ENCODE measurements around the gene SLC38A3.
A peak's percentile ranks its signal among the peaks of the same experiment; 100 is the strongest.
"Not testable (repeated sequence)": the region's sequence is repeated elsewhere in the genome, so short reads cannot be mapped to it uniquely, and the experiment has no call there.

The SLC38A3 gene

DNA sequence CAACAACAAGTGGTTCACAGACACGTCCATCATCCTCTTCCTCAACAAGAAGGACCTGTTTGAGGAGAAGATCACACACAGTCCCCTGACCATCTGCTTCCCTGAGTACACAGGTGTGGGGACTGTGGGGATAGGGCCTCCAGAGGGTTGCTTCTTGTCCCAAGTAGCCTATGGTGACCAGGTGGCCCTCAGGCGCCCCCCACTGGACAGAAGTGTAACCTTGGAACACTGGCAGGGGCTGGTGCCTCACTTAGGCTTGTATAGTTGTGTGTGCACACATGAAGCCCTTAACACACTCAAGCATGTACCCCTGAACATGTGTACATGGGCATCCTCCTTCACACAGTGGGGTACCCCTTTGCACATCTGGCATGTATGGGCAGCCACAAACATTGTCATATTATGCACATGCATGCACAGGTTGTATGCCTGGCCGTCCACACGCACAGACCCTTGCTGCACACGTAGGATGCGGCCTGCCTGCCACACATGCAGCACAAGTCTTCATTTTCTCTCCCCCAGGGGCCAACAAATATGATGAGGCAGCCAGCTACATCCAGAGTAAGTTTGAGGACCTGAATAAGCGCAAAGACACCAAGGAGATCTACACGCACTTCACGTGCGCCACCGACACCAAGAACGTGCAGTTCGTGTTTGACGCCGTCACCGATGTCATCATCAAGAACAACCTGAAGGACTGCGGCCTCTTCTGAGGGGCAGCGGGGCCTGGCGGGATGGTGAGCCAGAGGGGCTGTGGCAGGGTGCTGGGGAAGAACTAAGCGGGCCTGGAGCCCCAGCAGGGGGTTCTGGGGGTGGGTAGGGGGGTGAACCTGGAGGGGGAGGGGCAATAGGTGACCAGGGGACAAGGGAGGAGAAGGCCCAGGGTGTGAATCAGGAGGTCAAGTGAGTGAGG, 52.2 kb downstream of the SLC38A3 start:
- DNase-seq: peak; percentile 52

DNA sequence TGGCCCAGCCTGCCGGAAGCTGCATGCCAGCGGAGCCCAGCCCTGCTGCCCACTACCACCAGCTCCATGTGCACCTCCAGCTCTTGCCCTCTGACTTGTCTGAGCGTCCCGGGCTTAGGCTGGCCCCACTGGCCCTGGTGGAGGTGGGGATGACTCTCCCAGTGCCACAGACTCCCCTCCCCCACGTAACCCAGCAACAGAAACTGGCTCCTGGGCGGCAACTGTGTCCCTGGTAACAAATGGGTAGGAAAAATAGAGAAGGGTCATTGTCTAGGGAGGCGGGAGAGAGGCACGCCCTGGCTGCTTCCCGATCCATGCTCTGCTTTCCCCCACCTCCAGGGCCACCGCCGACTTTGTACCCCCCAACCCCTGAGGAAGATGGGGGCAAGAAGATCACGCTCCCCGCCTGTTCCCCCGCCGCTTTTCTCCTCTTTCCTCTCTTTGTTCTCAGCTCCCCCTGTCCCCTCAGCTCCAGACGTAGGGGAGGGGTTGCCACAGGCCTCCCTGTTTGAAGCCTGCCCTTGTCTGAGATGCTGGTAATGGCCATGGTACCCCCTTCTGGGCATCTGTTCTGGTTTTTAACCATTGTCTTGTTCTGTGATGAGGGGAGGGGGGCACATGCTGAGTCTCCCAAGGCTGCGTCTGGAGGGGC, 53.1 kb downstream of the SLC38A3 start:
- no peak for DNase-seq

DNA sequence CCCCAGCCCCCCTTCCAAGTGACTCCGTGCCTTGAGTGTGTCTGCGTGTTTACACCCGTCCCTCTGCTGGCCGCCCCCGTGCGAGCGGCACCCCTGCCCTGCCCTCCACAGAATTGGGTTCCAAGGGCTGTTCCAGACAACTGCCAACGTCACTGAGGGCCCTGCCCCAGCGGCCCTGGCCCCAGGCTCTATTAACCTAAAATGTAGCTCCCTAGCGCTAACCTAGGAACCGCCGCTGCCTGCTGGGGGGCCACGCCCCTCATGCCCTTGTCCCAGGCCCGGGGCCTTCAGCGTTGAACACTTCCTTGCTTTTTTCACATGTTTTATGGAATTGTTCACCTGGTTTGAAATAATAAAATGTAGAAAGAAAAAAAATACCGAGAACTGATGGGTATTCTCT, 53.9 kb downstream of the SLC38A3 start:
- DNase-seq: no peak

DNA sequence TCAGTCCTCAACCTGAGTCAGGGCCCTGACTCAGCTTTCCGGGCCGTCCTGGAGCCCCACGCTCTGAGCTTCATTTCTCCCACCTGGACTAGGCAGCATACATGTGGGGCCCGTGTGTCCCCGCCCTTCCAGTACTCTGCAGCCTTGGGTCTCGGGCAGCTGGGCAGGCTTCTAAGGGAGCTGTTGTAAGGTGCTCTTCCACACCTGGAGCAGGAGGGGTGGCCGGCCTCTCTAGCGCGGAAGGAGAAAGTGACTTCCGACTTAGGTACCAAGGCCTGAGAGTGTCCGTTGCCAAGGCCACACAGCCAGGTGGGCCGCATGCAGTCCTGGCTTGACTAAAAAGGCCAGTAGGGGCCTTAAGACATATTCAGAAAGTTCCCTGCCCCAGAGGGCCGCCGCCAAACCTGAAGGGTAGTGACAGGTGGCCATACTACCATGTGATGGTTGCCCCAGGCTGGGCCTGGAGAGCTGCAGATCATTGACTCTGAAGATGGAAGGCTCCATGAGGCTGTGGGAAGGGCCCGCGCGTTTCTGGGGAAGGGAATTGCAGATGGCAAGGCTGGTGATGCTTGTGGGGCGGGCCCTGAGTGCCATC, 54.5 kb downstream of the SLC38A3 start:
- no peak for DNase-seq

DNA sequence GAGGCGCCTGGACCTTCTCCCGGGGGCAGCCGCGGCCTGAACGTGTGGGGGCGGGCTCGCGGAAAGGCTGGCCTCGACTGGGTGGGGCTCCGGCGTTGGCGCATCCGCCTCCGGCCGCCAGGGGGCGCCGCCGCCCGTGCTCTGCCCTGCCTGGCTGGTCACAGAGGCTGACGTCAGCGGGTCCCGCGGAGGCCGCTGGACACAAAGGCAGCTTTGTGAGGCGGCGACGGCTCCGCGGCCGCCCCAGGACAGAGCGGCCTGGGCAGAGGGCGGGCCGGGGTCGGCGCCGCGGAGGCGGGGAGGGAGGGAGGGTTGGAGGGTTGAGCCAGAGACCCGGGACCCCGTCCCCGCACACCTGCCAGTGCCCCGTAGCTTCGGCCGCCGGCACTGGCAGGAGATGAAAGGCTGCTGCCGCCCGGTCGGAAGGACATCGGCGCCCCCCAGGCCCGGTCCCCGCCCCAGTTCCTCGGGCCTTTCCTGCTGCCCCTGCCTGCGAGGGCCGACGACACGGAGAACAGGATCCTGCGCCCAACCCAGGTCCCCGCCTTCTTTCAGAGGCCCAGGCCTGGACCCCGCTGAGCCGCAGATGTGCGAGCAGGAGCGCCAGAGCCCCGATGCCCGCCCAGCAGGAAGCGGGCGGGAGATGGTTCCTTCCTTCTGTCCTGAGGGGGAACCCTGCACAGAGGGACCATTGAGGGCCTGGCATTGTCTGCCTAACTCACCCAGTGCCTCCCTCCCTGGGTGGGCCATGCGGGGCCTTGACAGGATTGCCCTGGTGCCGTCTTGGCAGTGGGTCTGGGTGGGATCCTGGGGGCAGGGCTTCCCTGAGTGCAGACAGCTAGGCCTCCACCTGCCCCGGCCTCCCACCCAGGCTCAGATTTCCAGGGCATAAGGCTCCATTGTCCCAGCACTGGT, 55.2 kb downstream of the SLC38A3 start:
- peak; percentile 83 for DNase-seq

DNA sequence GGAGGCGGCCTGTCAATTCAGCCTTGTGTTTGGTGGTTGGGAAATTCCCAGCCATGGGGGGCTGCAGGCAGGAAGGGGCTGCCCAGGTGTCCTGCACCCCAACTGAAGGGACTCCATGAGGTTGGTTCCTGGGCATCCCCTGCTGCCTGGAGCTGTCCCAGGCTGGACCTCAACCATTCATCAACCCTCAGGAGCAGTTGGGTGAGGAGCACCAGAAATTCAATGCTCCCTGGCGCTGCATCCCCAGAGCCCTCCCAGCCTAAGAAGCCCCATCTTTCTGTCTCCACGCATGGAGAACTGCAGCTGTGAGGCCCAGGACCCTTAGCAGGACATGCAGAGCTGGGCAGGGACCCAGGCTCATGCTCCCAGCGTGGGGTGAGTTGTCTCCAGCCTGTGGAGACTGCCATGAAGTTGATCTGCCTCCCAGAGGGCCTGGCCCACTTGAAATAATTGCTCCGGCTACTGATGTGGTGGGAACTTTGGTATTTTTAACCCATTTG, 55.9 kb downstream of the SLC38A3 start:
- no peak for DNase-seq

DNA sequence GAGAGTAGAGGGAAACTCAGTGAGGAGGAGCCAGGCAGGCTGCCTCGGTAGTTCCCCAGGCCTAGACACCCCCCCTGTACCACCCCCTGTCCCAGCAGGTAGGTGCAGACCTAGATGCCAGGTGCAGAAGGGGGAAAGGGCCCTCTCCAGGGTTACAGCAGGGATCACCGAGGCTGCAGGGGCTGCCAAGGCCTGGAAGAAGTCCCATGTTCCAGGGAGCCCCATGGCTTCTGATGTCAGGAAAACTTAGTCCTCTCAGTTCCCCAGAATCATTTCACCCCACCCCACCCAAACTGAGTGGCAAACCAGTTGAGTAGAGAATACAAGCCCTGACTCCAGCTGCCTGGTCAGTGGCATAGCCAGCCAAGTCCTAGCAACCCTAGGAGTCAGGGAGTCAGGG, 56.4 kb downstream of the SLC38A3 start:
- no peak for DNase-seq

DNA sequence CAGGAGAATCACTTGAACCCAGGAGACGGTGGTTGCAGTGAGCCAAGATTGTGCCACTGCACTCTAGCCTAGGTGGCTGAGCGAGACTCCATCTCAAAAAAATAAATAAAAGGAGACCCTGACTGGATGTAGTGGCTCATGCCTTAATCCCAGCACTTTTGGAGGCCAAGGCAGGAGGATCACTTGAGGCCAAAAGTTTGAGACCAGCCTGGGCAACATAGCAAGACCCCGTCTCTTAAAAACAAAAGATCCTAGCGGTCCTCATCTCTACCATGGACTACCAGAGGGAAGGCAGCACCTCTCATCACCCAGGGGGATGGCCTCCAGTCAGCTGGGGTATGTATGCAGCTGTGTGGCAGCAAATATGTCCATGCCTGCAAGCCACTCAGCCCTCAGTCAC, 57.1 kb downstream of the SLC38A3 start:
- DNase-seq: not testable (repeated sequence)

DNA sequence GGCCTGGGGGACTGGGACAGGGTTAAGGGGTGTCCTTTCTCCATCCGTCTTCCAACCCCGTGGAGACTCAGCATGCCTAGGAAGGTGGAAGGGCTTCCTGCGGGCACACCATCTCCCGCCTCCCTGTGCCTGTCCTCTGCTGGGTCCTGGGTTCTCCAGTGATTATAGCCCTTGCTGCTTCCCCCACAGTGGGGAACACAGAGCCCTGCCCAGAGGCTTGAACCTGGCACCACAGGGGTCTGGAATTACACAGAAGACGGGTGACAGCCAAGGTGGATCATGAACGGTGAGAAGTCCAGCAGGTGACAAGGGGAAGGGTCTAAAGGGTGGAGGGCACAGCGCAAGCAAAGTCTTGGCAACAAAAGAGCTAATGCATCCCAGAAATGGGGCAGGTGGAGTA, 57.7 kb downstream of the SLC38A3 start:
- no peak for DNase-seq

DNA sequence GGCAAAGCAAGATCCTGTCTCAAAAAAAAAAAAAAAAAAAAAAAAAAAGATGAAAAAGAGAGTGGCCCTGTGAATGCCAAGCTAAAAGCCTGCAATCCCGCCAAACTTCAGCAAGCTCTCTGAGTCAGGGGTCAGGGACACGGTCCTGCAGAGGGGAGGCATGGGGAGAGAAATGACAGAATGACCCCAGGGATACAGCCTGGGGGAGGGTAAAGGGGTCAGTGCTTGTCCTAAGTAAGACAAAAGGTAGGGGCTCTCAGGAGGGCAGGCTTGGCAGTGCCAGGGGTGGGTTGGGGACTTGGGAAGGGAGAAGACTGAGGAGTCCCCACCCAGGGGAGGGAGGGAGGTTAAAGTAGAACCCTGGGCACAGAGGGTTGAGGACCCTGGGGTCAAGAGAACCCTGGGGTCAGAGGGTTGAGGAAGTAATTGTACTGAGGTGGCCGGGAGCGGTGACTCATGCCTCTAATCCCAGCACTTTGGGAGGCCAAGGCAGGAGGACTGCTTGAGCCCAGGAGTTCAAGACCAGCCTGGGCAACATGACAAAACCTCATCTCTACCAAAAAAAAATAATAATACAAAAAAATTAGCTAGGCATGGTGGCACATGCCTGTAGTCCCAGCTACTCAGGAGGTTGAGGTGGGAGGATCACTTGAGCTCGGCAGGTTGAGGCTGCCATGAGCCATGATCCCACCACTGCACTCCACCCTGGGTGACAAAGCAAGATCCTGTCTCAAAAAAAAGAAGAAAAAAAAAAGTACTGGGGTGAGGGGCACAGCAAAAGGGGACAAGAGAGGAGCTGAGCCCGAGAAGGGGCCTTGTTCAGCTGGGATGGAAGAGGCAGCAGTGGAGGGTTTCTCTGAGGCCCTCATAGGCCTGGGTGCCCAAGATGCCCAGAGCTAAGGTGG, 58.7 kb downstream of the SLC38A3 start:
- no peak for DNase-seq

DNA sequence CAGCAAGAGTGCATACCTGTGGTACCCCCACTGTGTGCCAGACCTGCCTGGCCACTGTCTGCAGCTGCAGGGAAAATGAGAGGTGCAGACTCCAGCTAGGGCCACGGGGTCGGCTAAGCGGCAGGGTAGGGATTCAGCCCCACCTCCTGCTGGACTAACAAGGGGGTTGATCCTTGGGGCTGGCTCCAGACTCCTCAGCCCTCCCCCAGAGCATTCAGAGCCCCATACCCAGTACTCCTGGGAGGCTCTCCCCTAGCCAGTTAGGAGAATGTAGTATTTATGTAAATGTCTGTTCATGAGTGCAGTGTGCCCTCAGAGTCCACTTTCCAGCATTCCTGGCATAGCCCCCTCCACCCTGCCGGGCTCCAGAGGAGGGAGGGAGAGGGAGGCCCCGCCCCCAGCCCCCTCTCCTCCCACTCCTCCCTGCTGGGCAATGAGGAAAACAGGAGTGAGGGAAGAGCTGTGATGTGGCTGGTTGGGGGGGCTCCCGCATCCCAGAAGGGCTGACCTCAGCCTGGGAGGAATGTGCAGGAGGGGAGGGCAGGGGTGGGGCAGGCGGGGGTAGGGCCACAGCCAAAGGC, 59.4 kb downstream of the SLC38A3 start:
- DNase-seq: no peak

DNA sequence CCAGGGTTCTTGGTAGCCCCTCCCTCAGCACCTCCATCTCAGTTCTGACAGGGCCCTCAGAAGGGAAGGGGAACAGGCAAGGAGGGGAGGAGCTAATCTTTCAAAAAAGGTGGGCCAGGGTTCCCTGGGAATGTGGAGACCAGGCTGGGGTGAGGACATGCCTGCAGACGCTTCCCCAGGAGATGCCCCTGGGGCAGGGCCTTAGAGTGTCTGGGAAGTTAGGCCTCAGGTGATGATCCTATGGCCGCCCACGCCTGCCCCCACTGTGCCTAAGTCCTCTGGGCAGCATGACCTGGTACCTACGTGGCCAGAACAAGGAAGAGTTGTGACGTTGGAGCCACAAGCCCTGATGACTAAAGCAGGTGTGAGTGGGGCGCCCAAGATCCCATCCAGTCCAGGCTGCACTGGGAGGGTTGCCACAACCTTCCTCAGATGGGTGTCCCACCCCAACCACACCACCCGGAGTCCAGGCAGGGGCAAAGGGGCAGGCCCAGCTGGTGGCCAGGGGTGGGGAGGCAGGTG, 60.0 kb downstream of the SLC38A3 start:
- DNase-seq: no peak

DNA sequence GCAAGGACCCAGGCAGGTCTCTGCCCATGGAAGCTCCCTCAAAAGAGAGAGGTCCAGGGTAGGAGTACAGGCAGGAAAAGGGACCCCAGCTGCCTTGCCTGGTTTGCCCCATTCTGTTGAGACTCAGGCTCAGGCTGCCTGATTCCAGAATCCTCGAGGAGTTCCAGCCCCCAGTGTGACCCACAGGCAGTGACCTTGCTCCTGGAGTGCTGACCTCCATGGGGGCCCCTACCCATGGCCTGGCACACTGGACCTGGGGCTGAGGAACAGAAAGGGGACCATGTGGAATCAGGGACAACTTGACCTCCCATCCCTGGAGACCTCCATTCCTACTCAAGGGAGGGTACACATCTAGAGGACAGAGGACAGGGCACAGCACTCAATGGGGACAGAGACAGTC, 60.5 kb downstream of the SLC38A3 start:
- DNase-seq: no peak

DNA sequence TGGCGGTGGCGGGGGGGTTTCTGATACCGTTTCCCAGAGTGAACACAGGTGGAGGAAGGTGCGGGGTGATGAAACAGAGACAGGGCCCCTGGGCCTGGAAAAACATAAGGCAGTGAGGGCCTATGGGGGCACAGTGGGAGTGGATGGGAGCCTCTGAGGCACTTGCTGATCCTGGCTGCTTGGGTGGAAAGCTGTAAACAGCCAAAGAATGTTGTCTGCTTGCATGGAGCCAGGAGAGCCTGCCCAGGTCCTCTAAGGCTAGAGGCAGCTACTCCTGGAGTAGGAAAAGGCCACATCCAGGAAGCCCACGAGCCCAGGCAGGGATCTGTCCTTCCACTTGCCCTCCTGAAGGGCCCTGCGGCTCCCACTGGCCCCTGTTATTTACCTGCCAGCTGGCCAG, 60.9 kb downstream of the SLC38A3 start:
- DNase-seq: no peak

DNA sequence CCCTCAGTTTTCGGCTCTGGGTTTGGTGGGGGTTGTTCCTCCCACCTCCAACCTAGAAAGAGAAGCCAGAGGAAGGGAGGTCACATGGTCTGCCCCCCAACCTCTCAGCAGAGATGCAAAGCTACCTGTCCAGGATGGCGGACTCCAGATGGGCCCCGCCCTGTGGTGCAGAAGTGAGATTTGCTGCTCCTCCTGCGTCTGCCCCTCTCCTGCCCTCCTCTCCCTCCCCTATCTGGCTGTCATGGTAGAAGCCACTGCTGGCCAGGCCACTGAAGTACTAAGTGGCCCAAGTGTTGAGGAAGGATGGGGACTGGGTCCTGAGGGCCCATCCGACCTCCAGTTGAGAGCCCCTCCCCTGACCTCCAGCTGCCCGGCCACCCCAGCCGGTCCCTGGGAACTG, 61.8 kb downstream of the SLC38A3 start:
- DNase-seq: no peak

DNA sequence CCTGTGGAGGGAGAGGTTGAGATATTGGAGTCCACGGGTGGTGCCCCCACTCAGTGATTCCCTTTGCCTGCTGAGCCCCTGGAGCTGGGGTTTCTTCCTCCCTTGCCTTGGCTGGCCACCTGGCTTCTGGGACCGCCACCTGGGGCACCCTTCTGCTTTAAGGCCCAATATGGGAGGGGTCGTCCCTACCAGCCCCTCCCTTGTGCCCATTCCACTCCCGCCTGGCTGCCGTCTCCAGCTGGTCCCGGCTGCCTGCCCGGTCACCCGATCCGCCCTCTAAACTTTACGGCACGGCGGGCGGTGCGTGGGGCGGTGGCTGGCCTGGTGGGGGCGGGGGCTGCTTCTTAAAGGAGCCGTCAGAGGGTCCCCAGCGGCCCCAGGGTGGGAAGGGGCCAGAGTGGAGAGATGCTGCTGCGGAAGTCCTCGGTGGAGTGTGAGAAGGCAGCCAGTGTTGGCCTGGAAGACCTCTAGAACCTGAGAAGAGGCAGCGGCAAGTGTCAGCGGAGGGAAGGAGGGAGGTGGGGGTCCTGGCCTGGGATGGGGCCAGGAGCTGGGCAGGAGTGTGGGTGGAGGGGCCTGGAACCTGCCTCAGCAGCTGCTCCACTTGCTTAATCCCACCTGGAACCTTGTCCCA, 62.3 kb downstream of the SLC38A3 start:
- DNase-seq: no peak

DNA sequence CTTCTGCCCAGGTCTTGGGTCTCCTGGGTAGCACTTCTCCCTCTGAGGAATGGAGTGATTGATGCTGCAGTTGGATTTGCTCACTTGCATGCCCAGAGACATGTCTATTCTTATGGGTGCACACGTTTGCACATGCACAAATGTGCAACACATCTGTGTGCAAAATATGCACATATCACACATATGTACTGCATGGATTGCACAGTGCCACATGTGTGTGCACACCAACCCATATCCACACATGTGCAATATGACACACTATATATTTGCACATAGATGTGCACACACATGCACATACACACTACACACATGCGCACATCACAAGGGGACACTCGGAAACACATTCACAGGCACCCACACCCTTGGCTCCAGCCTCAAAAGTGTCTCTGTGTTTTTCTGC, 63.2 kb downstream of the SLC38A3 start:
- DNase-seq: no peak

DNA sequence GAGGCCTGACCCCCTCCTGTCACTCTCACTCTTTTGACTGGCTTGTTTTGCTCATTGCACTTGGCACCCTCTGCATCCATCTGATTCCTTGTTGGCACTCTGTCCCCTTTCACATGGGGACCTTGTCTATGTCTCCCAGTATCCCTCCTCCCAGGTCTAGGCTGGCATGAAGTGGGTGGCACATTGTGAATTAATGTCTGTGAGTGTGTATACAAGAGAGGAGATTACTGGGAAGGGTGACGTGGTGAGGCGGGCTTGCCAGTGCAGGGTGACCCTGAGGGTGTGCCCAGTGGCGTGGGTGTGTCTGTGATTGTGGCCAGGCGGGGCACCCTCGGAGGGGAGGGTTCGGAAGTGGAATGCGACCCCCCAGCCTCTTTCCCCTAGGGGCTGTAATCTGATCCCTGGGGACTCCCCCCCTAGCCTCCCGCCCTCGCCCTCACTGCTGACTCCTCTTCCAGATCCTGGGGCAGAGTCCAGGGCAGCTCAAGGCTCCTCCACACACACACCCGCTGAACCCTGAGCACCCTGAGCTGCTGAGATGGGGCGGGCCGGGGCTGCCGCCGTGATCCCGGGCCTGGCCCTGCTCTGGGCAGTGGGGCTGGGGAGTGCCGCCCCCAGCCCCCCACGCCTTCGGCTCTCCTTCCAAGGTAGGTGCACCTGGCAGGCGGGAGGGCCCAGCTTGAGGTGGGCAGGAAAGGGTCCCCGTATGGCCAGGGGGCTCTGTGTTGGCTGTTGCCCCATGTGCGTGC, 63.8 kb downstream of the SLC38A3 start, which contains the start of gene SEMA3B:
SEMA3B (plus strand) TSS at position 445 of the 749 bp plus-strand sequence; CDS start at position 539, 94 bp downstream.
- no peak for DNase-seq

DNA sequence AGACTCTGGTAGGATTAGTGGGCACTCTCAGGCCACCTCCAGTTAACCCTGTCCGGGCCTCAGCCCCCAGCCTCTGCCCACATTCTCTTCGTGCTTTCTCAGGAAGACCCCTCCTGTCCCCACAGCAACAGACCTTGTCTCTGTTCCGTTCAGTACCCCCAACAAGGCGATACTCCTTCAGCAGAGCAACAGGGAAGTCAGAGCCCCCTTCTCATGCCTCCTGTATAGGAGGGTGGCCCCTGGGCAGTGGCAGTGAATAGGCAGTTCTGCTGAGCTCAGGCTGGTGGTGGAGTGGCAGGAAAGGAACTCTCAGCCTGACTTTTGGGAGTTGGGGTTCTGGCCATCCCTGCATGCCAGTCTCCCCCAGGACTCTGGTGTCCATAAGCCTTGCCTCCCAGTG, 64.4 kb downstream of the SLC38A3 start:
- no peak for DNase-seq

Data from stimulated activated CD4-positive, alpha-beta T cell treated with anti-CD3 and anti-CD28 coated beads, Interleukin-12 subunit alpha, Interleukin-12 subunit beta, amount 100 ng/mL, for 4 hours (primary cell).